ENCODE measurements around the gene VAV3. TPM values are rescaled to one million over a fixed set of nuclear protein-coding genes. Genes with fewer than 3 reads are reported as not detected.

The VAV3 gene
- polyA plus RNA-seq, 2 donors: 23.9 to 35.5 TPM

- Histone ChIP-seq H3K27ac (ENCODE audit: low read depth in 2 of 2, low read length in 1 of 2) (no peak overlapping the region), H3K9me3 (ENCODE audit: control insufficient read depth in 2 of 2, insufficient read depth in 1 of 2, low read depth in 1 of 2, low read length in 1 of 2) (no peaks in the 10 kb centered on the region), H3K4me3 (ENCODE audit: low read depth in 1 of 2, low read length in 2 of 2) (no peak overlapping the region), H3K4me1 (ENCODE audit: control insufficient read depth in 2 of 2, insufficient read depth in 2 of 2, low read length in 1 of 2) (no peaks in the 10 kb centered on the region), H3K36me3 (ENCODE audit: control insufficient read depth in 2 of 2, insufficient read depth in 2 of 2, low read length in 1 of 2) (no peaks in the 10 kb centered on the region), H3K27me3 (ENCODE audit: control insufficient read depth in 1 of 2, insufficient read depth in 2 of 2, low read length in 2 of 2) (no peaks in the 10 kb centered on the region)
- WGBS, 2 donors: 68 to 71% methylated on average over 2 of the region's 2 CpGs
Measured at GRCh38 chr1:107794571-107794970, 170.4 kb downstream of the VAV3 start.

GRCh38 chr1:107793896-107794453 is 171.0 kb downstream of the VAV3 start:
- 58 to 71% methylated on average over 7 of the region's 7 CpGs for WGBS, 2 donors
- Histone ChIP-seq H3K27ac (ENCODE audit: low read depth in 2 of 2, low read length in 1 of 2) (no peak overlapping the region), H3K4me3 (ENCODE audit: low read depth in 1 of 2, low read length in 2 of 2) (no peak overlapping the region), H3K4me1 (ENCODE audit: control insufficient read depth in 2 of 2, insufficient read depth in 2 of 2, low read length in 1 of 2) (no peaks in the 10 kb centered on the region), H3K36me3 (ENCODE audit: control insufficient read depth in 2 of 2, insufficient read depth in 2 of 2, low read length in 1 of 2) (no peaks in the 10 kb centered on the region), H3K9me3 (ENCODE audit: control insufficient read depth in 2 of 2, insufficient read depth in 1 of 2, low read depth in 1 of 2, low read length in 1 of 2) (no peaks in the 10 kb centered on the region), H3K27me3 (ENCODE audit: control insufficient read depth in 1 of 2, insufficient read depth in 2 of 2, low read length in 2 of 2) (no peaks in the 10 kb centered on the region)

- Histone ChIP-seq H3K36me3 (ENCODE audit: control insufficient read depth in 2 of 2, insufficient read depth in 2 of 2, low read length in 1 of 2) (no peaks in the 10 kb centered on the region), H3K4me3 (ENCODE audit: low read depth in 1 of 2, low read length in 2 of 2) (no peak overlapping the region), H3K9me3 (ENCODE audit: control insufficient read depth in 2 of 2, insufficient read depth in 1 of 2, low read depth in 1 of 2, low read length in 1 of 2) (no peaks in the 10 kb centered on the region), H3K27me3 (ENCODE audit: control insufficient read depth in 1 of 2, insufficient read depth in 2 of 2, low read length in 2 of 2) (no peaks in the 10 kb centered on the region), H3K27ac (ENCODE audit: low read depth in 2 of 2, low read length in 1 of 2) (no peak overlapping the region), H3K4me1 (ENCODE audit: control insufficient read depth in 2 of 2, insufficient read depth in 2 of 2, low read length in 1 of 2) (no peaks in the 10 kb centered on the region)
Measured at GRCh38 chr1:107791348-107791747, 173.6 kb downstream of the VAV3 start.

- Histone ChIP-seq H3K4me3 (ENCODE audit: low read depth in 1 of 2, low read length in 2 of 2) (no peak overlapping the region), H3K4me1 (ENCODE audit: control insufficient read depth in 2 of 2, insufficient read depth in 2 of 2, low read length in 1 of 2) (peaks cover 0 to 3% of the 10 kb centered on the region in 2 donors), H3K27me3 (ENCODE audit: control insufficient read depth in 1 of 2, insufficient read depth in 2 of 2, low read length in 2 of 2) (no peaks in the 10 kb centered on the region), H3K36me3 (ENCODE audit: control insufficient read depth in 2 of 2, insufficient read depth in 2 of 2, low read length in 1 of 2) (no peaks in the 10 kb centered on the region), H3K9me3 (ENCODE audit: control insufficient read depth in 2 of 2, insufficient read depth in 1 of 2, low read depth in 1 of 2, low read length in 1 of 2) (no peaks in the 10 kb centered on the region), H3K27ac (ENCODE audit: low read depth in 2 of 2, low read length in 1 of 2) (no peak overlapping the region)
- 76 to 86% methylated on average over 3 of the region's 3 CpGs for WGBS, 2 donors
Measured at GRCh38 chr1:107789817-107790524, 175.0 kb downstream of the VAV3 start.

GRCh38 chr1:107788206-107789202 is 176.5 kb downstream of the VAV3 start:
- Histone ChIP-seq H3K27ac (ENCODE audit: low read depth in 2 of 2, low read length in 1 of 2) (no peak overlapping the region), H3K27me3 (ENCODE audit: control insufficient read depth in 1 of 2, insufficient read depth in 2 of 2, low read length in 2 of 2) (no peaks in the 10 kb centered on the region), H3K4me1 (ENCODE audit: control insufficient read depth in 2 of 2, insufficient read depth in 2 of 2, low read length in 1 of 2) (peaks cover 0 to 3% of the 10 kb centered on the region in 2 donors), H3K9me3 (ENCODE audit: control insufficient read depth in 2 of 2, insufficient read depth in 1 of 2, low read depth in 1 of 2, low read length in 1 of 2) (no peaks in the 10 kb centered on the region), H3K4me3 (ENCODE audit: low read depth in 1 of 2, low read length in 2 of 2) (no peak overlapping the region), H3K36me3 (ENCODE audit: control insufficient read depth in 2 of 2, insufficient read depth in 2 of 2, low read length in 1 of 2) (no peaks in the 10 kb centered on the region)
- WGBS, 2 donors: 61 to 75% methylated on average over 4 of the region's 4 CpGs

- WGBS, 2 donors: 89 to 90% methylated on average over 2 of the region's 2 CpGs
- no peak overlapping the region for H3K27ac ChIP-seq (ENCODE audit: low read depth in 2 of 2, low read length in 1 of 2)
- H3K4me3 ChIP-seq (ENCODE audit: low read depth in 1 of 2, low read length in 2 of 2): no peak overlapping the region
- peaks cover 0 to 3% of the 10 kb centered on the region in 2 donors for H3K4me1 ChIP-seq (ENCODE audit: control insufficient read depth in 2 of 2, insufficient read depth in 2 of 2, low read length in 1 of 2)
- H3K36me3 ChIP-seq (ENCODE audit: control insufficient read depth in 2 of 2, insufficient read depth in 2 of 2, low read length in 1 of 2): no peaks in the 10 kb centered on the region
- no peaks in the 10 kb centered on the region for H3K9me3 ChIP-seq (ENCODE audit: control insufficient read depth in 2 of 2, insufficient read depth in 1 of 2, low read depth in 1 of 2, low read length in 1 of 2)
- no peaks in the 10 kb centered on the region for H3K27me3 ChIP-seq (ENCODE audit: control insufficient read depth in 1 of 2, insufficient read depth in 2 of 2, low read length in 2 of 2)
Measured at GRCh38 chr1:107787299-107787698, 177.7 kb downstream of the VAV3 start.

- WGBS, 2 donors: 59 to 68% methylated on average over 5 of the region's 5 CpGs
- Histone ChIP-seq H3K27me3 (ENCODE audit: control insufficient read depth in 1 of 2, insufficient read depth in 2 of 2, low read length in 2 of 2) (no peaks in the 10 kb centered on the region), H3K36me3 (ENCODE audit: control insufficient read depth in 2 of 2, insufficient read depth in 2 of 2, low read length in 1 of 2) (no peaks in the 10 kb centered on the region), H3K4me3 (ENCODE audit: low read depth in 1 of 2, low read length in 2 of 2) (no peak overlapping the region), H3K27ac (ENCODE audit: low read depth in 2 of 2, low read length in 1 of 2) (no peak overlapping the region), H3K4me1 (ENCODE audit: control insufficient read depth in 2 of 2, insufficient read depth in 2 of 2, low read length in 1 of 2) (peaks cover 0 to 3% of the 10 kb centered on the region in 2 donors), H3K9me3 (ENCODE audit: control insufficient read depth in 2 of 2, insufficient read depth in 1 of 2, low read depth in 1 of 2, low read length in 1 of 2) (no peaks in the 10 kb centered on the region)
Measured at GRCh38 chr1:107786203-107786845, 178.7 kb downstream of the VAV3 start.

- H3K27ac ChIP-seq (ENCODE audit: low read depth in 2 of 2, low read length in 1 of 2): no peak overlapping the region
- no peaks in the 10 kb centered on the region for H3K27me3 ChIP-seq (ENCODE audit: control insufficient read depth in 1 of 2, insufficient read depth in 2 of 2, low read length in 2 of 2)
- no peaks in the 10 kb centered on the region for H3K36me3 ChIP-seq (ENCODE audit: control insufficient read depth in 2 of 2, insufficient read depth in 2 of 2, low read length in 1 of 2)
- no peaks in the 10 kb centered on the region for H3K9me3 ChIP-seq (ENCODE audit: control insufficient read depth in 2 of 2, insufficient read depth in 1 of 2, low read depth in 1 of 2, low read length in 1 of 2)
- H3K4me3 ChIP-seq (ENCODE audit: low read depth in 1 of 2, low read length in 2 of 2): no peak overlapping the region
- H3K4me1 ChIP-seq (ENCODE audit: control insufficient read depth in 2 of 2, insufficient read depth in 2 of 2, low read length in 1 of 2): peaks cover 0 to 3% of the 10 kb centered on the region in 2 donors
- WGBS, 2 donors: 86 to 89% methylated on average over 3 of the region's 3 CpGs
Measured at GRCh38 chr1:107785496-107786202, 179.3 kb downstream of the VAV3 start.
